ENCODE data around the gene GBP1.

Gene GBP1

GRCh38 chr1:89100412-89100811 lies 35.4 kb upstream of the GBP1 start:
- ChIA-PET CTCF (no interaction called here), POLR2A (no interaction called here)
- no peak for DNase-seq (ENCODE audit: extremely low spot score)
- TF ChIP-seq, protein P1, sequence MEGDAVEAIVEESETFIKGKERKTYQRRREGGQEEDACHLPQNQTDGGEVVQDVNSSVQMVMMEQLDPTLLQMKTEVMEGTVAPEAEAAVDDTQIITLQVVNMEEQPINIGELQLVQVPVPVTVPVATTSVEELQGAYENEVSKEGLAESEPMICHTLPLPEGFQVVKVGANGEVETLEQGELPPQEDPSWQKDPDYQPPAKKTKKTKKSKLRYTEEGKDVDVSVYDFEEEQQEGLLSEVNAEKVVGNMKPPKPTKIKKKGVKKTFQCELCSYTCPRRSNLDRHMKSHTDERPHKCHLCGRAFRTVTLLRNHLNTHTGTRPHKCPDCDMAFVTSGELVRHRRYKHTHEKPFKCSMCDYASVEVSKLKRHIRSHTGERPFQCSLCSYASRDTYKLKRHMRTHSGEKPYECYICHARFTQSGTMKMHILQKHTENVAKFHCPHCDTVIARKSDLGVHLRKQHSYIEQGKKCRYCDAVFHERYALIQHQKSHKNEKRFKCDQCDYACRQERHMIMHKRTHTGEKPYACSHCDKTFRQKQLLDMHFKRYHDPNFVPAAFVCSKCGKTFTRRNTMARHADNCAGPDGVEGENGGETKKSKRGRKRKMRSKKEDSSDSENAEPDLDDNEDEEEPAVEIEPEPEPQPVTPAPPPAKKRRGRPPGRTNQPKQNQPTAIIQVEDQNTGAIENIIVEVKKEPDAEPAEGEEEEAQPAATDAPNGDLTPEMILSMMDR (IDR thresholded peaks at IDR 0.05; ENCODE audit: control extremely low read depth, extremely low read depth, low read depth, missing control alignments): no peak

DNA sequence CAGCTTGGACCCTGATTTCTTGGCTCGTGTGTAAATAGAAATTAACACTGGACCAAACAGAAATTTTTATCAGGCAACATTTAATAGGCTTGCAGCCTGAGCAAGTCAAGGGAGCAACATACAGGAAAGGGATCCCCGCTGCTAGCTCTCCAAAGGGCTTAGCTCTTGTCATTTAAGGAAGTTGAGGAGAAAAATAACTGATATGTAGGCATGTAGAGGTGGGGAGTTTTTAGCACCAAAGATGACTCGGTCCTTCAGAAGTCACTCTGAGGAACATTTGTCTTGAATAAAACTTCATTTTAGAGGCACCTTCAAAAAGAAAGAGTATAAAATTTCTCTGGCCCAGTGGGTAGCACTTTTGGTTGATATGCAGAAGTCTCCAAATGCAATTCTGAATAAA lies 33.8 kb upstream of the GBP1 start:
- TF ChIP-seq, protein P1 (IDR thresholded peaks at IDR 0.05; ENCODE audit: control extremely low read depth, extremely low read depth, low read depth, missing control alignments): no peak
- POLR2A ChIA-PET: no interaction called here
- no peak for DNase-seq (ENCODE audit: extremely low spot score)
- CTCF ChIA-PET: interaction anchor here (1.4 kb wide), 1 partner anchor 259 kb away, joined by 3 read pairs; no protein-coding TSS in a partner anchor

DNA sequence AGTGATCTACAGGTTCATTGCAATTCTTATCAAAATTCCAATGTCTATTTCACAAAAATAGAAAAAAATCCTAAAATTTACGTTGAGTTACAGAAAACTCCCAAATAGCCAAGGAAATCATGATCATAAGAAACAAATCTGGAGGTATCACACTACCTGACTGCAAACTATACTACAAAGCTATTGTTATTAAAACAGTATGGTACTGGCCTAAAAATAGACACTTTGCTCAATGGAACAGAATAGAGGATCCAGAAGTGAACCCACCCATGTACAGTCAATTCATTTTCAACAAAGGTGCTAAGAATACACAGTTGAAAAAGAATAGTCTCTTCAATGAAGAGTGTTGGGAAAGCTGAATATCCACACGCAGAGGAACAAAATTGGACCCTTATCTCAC lies 30.7 kb upstream of the GBP1 start:
- TF ChIP-seq, protein P1 (IDR thresholded peaks at IDR 0.05; ENCODE audit: control extremely low read depth, extremely low read depth, low read depth, missing control alignments): no peak
- POLR2A ChIA-PET: no interaction called here
- CTCF ChIA-PET: interaction anchor here (1.3 to 1.5 kb wide), 3 partner anchors 10 to 26 kb away, joined by 3 to 4 read pairs (median 4); no protein-coding TSS in a partner anchor
- no peak for DNase-seq (ENCODE audit: extremely low spot score)

DNA sequence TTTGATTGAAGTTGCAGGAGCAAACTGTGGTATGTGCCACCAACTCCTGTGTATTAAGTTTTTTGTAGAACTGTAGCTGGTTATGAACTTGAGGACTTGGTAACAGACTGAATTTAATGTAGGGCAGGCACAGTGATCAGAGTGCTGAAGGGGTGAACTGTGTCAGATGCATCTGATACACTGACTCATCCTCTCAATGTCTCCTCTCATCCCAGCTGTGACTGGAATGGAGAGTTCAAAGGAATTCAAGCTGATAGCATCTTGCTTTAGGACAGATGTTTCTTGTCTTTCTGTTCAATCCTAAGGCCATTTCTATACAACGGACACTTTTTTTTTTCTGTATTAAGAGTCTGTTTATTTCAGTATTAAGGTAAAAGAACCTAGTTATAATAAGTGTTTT lies 25.0 kb upstream of the GBP1 start:
- ChIA-PET POLR2A (no interaction called here), CTCF (interaction anchor here (1.3 kb wide), 2 partner anchors 116 to 361 kb away, joined by 3 to 4 read pairs; no protein-coding TSS in a partner anchor)
- TF ChIP-seq, protein P1 (IDR thresholded peaks at IDR 0.05; ENCODE audit: control extremely low read depth, extremely low read depth, low read depth, missing control alignments): no peak
- no peak for DNase-seq (ENCODE audit: extremely low spot score)

- ChIA-PET POLR2A (no interaction called here), CTCF (interaction anchor here (1.1 to 1.3 kb wide), 2 partner anchors 363 to 763 kb away, joined by 3 to 4 read pairs; no protein-coding TSS in a partner anchor)
- DNase-seq (ENCODE audit: extremely low spot score): no peak
- TF ChIP-seq, protein P1 (IDR thresholded peaks at IDR 0.05; ENCODE audit: control extremely low read depth, extremely low read depth, low read depth, missing control alignments): no peak
Observed at GRCh38 chr1:89088572-89088971, 23.6 kb upstream of the GBP1 start.

GRCh38 chr1:89087241-89087640 lies 22.2 kb upstream of the GBP1 start:
- CTCF ChIA-PET: interaction anchor here (1.0 kb wide), 1 partner anchor 9 kb away, joined by 3 read pairs; no protein-coding TSS in a partner anchor
- TF ChIP-seq, protein P1 (IDR thresholded peaks at IDR 0.05; ENCODE audit: control extremely low read depth, extremely low read depth, low read depth, missing control alignments): no peak
- no peak for DNase-seq (ENCODE audit: extremely low spot score)
- POLR2A ChIA-PET: no interaction called here

Data from GM10248 (cell line).